SH-SY5Y (cell line): ENCODE measurements around the gene PCP4.

Experiments
- GATA2 ChIP-seq: IDR thresholded peaks from 2 replicates; pipeline ENCODE4 v1.6.1; 2011; ENCODE audit warnings: mild to moderate bottlenecking, low read depth, low read length
- GATA3 ChIP-seq: IDR thresholded peaks from 2 replicates; pipeline ENCODE4 v1.6.1; 2011; ENCODE audit warnings: low read depth, mild to moderate bottlenecking, low read length, moderate library complexity

DNA sequence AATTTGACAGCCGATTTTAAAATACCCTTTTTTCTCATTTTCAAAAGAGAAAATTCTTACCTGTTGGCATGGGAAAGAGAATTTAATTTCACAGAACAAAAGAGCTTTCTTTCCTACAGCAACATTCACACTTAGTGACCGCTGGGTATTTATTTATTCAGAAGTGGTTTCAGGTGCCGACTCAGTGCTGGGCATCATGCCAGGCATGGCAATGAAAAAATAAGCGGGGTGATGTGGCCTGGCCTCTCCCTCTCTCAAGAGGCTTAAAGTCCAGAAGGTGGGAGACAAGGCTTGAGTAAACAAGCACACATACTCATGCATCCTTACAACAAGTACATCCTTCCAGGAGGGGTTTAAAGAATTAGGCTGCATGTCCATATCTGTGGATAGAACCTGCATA lies 4.1 kb upstream of the PCP4 start:
- TF ChIP-seq GATA3 (no peak), GATA2 (no peak)
